Nephron progenitor cell (in vitro differentiated cells): ENCODE data around the gene ENO3.
A peak's percentile ranks its signal among the peaks of the same experiment; 100 is the strongest.

ENCODE experiments used
- DNase-seq: peaks from one replicate; pipeline ENCODE4 v3.0.0; 2021
- H3K27ac Mint-ChIP-seq: 2 replicates; pipeline ENCODE4 v1.8.0; 2021; ENCODE audit warnings: mild to moderate bottlenecking, moderate library complexity, mixed read lengths
- H3K27me3 Mint-ChIP-seq: 2 replicates; pipeline ENCODE4 v1.8.0; 2021; ENCODE audit warnings: mild to moderate bottlenecking, low read depth, mixed read lengths; ENCODE audit not compliant: poor library complexity
- H3K36me3 Mint-ChIP-seq: 2 replicates; pipeline ENCODE4 v1.8.0; 2021; ENCODE audit warnings: low read depth, mixed read lengths
- H3K4me1 Mint-ChIP-seq: 2 replicates; pipeline ENCODE4 v1.8.0; 2021; ENCODE audit warnings: mixed read lengths
- H3K4me3 Mint-ChIP-seq: 2 replicates; pipeline ENCODE4 v1.8.0; 2021; ENCODE audit warnings: mild to moderate bottlenecking, moderate library complexity, mixed read lengths
- H3K9me3 Mint-ChIP-seq: 2 replicates; pipeline ENCODE4 v1.8.0; 2021; ENCODE audit warnings: mild to moderate bottlenecking, moderate library complexity, mixed read lengths
- TF ChIP-seq, protein P1 (sequence below): fragments of 200-600 bp; sonication (generic); IDR thresholded peaks from 2 replicates; pipeline ENCODE4 v1.5.0; 2021; ENCODE audit warnings: antibody characterized with exemption

ENO3 gene

DNA sequence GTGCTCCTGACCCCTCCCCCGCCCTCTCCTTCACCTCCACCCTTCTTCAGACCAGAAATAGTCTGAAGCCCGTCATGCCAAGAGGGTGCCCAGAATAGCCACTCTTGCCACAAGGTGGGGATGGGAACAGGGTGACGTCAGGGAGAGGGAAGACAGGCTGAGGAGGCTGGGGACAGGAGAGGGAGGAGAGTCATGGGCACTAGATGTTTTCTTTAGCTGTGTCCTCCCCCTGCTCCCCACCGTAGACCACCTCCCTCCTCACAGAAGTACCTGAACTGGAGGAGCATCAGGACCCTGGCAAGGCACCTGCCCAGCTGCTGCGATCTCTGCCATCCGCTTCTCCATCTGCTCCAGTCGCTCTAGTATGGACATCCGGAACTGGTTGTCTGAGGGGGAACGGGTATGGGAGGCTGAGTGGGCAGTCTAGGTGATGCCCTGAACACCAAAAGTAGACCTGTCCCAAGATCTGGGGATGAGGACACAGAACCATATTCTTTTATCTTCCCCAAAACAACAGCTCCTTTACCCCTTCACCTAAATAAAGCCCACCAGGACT, 23.3 kb downstream of the ENO3 start:
- H3K9me3 Mint-ChIP-seq = no peaks in the 10 kb centered on the region

DNA sequence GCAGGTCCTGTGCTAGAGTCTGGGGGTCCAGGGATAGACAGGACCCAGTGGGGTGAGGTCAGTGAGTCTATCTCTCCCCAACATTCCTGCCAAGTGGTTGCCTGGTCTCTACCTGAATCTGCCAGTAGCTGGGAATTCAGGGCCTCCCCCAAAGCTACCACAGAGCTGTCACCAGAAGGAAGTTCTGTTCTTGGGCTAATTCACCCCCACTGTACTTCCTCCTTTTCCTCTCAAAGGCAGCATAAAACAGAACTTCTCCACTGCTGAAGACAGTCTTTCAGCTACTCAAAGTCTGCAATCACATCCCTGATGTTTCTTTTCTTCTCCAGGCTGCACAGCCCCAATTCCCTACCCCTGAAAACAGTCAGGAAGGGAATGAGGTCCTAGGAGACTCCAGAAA, 27.8 kb downstream of the ENO3 start:
- H3K4me3 Mint-ChIP-seq = no peak overlapping the region
- H3K27me3 Mint-ChIP-seq = peaks cover 3% of the 10 kb centered on the region
- H3K4me1 Mint-ChIP-seq = peaks cover 17% of the 10 kb centered on the region

More for the DNA sequence above, 23.3 kb downstream of the ENO3 start:
- H3K27ac Mint-ChIP-seq = peak overlapping the region; percentile 53
- H3K27me3 Mint-ChIP-seq = peaks cover 10% of the 10 kb centered on the region
- no peak for DNase-seq
- H3K36me3 Mint-ChIP-seq = peaks cover 37% of the 10 kb centered on the region
- H3K4me1 Mint-ChIP-seq = peaks cover 16% of the 10 kb centered on the region
- H3K4me3 Mint-ChIP-seq = no peak overlapping the region
- TF ChIP-seq, protein P1, sequence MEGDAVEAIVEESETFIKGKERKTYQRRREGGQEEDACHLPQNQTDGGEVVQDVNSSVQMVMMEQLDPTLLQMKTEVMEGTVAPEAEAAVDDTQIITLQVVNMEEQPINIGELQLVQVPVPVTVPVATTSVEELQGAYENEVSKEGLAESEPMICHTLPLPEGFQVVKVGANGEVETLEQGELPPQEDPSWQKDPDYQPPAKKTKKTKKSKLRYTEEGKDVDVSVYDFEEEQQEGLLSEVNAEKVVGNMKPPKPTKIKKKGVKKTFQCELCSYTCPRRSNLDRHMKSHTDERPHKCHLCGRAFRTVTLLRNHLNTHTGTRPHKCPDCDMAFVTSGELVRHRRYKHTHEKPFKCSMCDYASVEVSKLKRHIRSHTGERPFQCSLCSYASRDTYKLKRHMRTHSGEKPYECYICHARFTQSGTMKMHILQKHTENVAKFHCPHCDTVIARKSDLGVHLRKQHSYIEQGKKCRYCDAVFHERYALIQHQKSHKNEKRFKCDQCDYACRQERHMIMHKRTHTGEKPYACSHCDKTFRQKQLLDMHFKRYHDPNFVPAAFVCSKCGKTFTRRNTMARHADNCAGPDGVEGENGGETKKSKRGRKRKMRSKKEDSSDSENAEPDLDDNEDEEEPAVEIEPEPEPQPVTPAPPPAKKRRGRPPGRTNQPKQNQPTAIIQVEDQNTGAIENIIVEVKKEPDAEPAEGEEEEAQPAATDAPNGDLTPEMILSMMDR = no peak

DNA sequence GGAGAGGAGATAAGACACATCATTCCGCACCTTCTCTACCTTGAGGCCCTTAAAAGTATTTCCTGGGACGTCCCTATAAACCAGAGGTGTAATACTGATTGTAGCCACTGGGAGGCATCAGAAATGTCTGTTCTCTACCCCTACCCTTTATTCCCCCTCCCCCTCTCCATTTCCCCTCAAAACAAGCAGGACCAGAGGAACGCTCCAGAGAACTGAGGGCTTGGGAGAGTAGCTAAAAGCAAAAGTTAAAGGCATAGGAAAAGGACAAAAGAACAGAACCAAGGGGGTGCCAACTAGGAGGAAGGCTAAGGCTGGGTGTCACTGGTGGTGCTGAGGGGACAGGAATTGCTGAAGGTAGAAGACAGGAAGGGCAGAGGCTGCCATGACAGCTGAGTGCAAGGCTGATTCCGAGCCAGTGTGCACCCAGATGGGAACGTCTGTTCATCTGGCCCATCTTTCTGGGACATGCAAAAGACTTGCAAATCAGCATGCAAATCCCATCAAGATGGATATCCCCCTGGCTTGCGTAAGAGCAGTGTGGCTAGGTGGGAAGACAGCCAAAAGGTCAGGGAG, 29.8 kb downstream of the ENO3 start:
- Mint-ChIP-seq H3K27ac (peak overlapping the region; percentile 6), H3K9me3 (no peaks in the 10 kb centered on the region), H3K4me3 (peak overlapping the region; percentile 21), H3K27me3 (peaks cover 5% of the 10 kb centered on the region), H3K4me1 (peaks cover 20% of the 10 kb centered on the region), H3K36me3 (peaks cover 22% of the 10 kb centered on the region)
- peak; percentile 58 for DNase-seq
- TF ChIP-seq, protein P1 = peak; percentile 75

More for the DNA sequence above, 27.8 kb downstream of the ENO3 start:
- TF ChIP-seq, protein P1 = no peak
- peaks cover 28% of the 10 kb centered on the region for H3K36me3 Mint-ChIP-seq
- no peaks in the 10 kb centered on the region for H3K9me3 Mint-ChIP-seq
- DNase-seq = no peak
- no peak overlapping the region for H3K27ac Mint-ChIP-seq

DNA sequence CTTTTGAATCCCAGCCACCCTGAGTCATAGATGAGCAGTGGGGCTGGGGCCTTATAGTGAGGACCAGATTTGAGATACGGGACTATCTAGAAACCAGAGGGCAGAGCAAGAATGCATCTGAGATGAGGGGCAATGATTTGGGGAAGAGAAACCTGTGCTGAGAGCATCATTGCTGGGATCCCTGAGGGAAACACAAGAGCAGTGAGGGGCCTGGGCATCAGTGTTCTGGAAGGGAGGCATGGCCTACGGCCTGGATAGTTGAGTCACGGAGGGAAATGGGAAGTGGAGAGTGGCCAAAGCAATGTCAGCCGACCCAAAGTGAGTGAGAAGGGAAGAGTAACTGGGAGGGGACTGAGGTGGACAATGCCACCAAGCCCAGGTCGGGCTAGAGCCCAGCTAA, 31.4 kb downstream of the ENO3 start:
- Mint-ChIP-seq H3K36me3 (peaks cover 21% of the 10 kb centered on the region), H3K4me3 (no peak overlapping the region), H3K27ac (no peak overlapping the region), H3K4me1 (peaks cover 29% of the 10 kb centered on the region), H3K27me3 (peaks cover 5% of the 10 kb centered on the region), H3K9me3 (no peaks in the 10 kb centered on the region)
- TF ChIP-seq, protein P1 = no peak
- no peak for DNase-seq

DNA sequence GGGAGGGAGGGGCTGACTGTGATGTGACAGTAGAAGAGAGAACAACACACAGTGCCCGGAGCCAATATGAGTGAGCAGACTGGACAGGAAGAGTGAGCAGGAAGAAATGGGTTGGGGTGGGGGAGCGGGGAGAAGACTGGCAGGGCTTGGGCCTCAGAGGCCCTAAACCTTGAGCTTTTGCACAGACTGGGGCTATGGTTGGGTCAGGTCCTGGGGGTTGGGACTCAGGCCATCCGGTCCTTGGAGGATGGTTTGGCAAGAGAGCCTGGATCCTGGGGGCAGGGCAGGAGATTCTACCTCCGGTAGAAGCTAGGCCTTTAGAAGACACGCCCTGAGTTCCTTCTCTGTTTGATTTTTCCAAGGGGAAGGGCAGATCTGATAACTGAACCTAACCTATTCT, 35.5 kb downstream of the ENO3 start:
- peak overlapping the region; percentile 82 for H3K4me3 Mint-ChIP-seq
- DNase-seq = no peak
- no peaks in the 10 kb centered on the region for H3K9me3 Mint-ChIP-seq
- peaks cover 34% of the 10 kb centered on the region for H3K4me1 Mint-ChIP-seq
- H3K27ac Mint-ChIP-seq = no peak overlapping the region
- H3K27me3 Mint-ChIP-seq = peaks cover 9% of the 10 kb centered on the region
- peaks cover 10% of the 10 kb centered on the region for H3K36me3 Mint-ChIP-seq
- TF ChIP-seq, protein P1 = no peak
